Sigmoid colon (tissue), 7 donors: Measurements from ENCODE around the gene ATP8A1. TPM values are rescaled to one million over a fixed set of nuclear protein-coding genes. Genes with fewer than 3 reads are reported as not detected.

ENCODE experiments used
- DNase-seq: peaks from one replicate; pipeline ENCODE4 v3.0.0-alpha.2; 2019
- H3K27ac ChIP-seq, 4 donors: fragments of 200-600 bp; sonication (generic); one replicate each; pipeline ENCODE4 v1.5.1; 2016 to 2019; ENCODE audit warnings: mild to moderate bottlenecking in 1 of 4
- H3K27me3 ChIP-seq, 3 donors: fragments of 200-600 bp; sonication (generic); one replicate each; pipeline ENCODE4 v1.5.1; 2019; ENCODE audit warnings: mild to moderate bottlenecking in 1 of 3
- H3K36me3 ChIP-seq, 4 donors: fragments of 200-600 bp; sonication (generic); one replicate each; pipeline ENCODE4 v1.5.1; 2016 to 2019
- H3K4me1 ChIP-seq, 4 donors: fragments of 200-600 bp; sonication (generic); one replicate each; pipeline ENCODE4 v1.5.1; 2017 to 2019
- H3K4me3 ChIP-seq, 4 donors: fragments of 200-600 bp; sonication (generic); one replicate each; pipeline ENCODE4 v1.5.1; 2017 to 2019; ENCODE audit warnings: mild to moderate bottlenecking in 2 of 4, moderate library complexity in 1 of 4
- H3K9me3 ChIP-seq, 4 donors: fragments of 200-600 bp in 3 of 4; sonication (generic) in 3 of 4; one replicate each; pipeline versions ENCODE4 v1.5.1 to v1.6.1; 2013 to 2019
- CTCF ChIP-seq, 4 experiments: fragments of 450-650 bp in 3 of 4; fragments of 200-600 bp in 1 of 4; IDR thresholded peaks; one replicate each; pipeline ENCODE4 v1.5.1; 2016 to 2019; ENCODE audit warnings: antibody characterized with exemption in 4 of 4, mild to moderate bottlenecking in 3 of 4, moderate library complexity in 2 of 4
- EP300 ChIP-seq, 4 donors: sonication (generic); formaldehyde crosslinking; IDR thresholded peaks; one replicate each; pipeline ENCODE4 v1.6.1; 2017; ENCODE audit warnings: antibody characterized with exemption in 4 of 4
- POLR2A ChIP-seq, 2 donors: fragments of 450-650 bp; IDR thresholded peaks; one replicate each; pipeline ENCODE4 v1.6.1; 2016; ENCODE audit warnings: antibody characterized with exemption in 2 of 2, mild to moderate bottlenecking in 2 of 2, moderate library complexity in 2 of 2
- POLR2AphosphoS5 ChIP-seq, 4 donors: sonication (generic); formaldehyde crosslinking; IDR thresholded peaks; one replicate each; pipeline ENCODE4 v1.6.1; 2017; ENCODE audit warnings: antibody characterized with exemption in 4 of 4
- WGBS, 2 donors: extraction: QIAGEN DNeasy Blood & Tissue Kit; methylation state at CpG; one replicate each; pipeline ENCODE4 v1.1.7; 2013; 5-methylcytosine and 5-hydroxymethylcytosine counted together
- intact Hi-C: fragments of 100-400 bp; cut with DNase I; formaldehyde crosslinking; loops from one replicate; pipeline ENCODE4 v1.15.1; 2023
- polyA plus RNA-seq, 3 donors: library from polyadenylated mRNA; stranded (reverse); fragments of 200-250 nt; gene quantifications; one replicate each; pipeline ENCODE4 v1.2.3, GENCODE V29; 2013
- total RNA-seq, 4 donors: library from RNA; depleted of rRNA; stranded (reverse); fragments of >200 nt; gene quantifications; one replicate each; pipeline ENCODE4 v1.1.0, GENCODE V29; 2016
- donor health status: healthy with polysubstance abuse.
- donor health status: Bipolar disorder and iron deficiency.
- donor health status: healthy.

ATP8A1 gene
- total and polyA plus RNA-seq, 7 donors = 2.4 to 19.3 (median 14.5) TPM

GRCh38 chr4:42543126-42543525 lies 113.8 kb downstream of the ATP8A1 start:
- WGBS, 2 donors = 85 to 97% methylated on average over 1 of the region's 1 CpG

GRCh38 chr4:42541647-42542046 lies 115.3 kb downstream of the ATP8A1 start:
- Histone ChIP-seq H3K4me3 (no peak overlapping the region), H3K9me3 (no peaks in the 10 kb centered on the region), H3K27me3 (no peaks in the 10 kb centered on the region), H3K27ac (no peak overlapping the region), H3K36me3 (no peaks in the 10 kb centered on the region), H3K4me1 (no peaks in the 10 kb centered on the region)
- intact Hi-C loops = no loop called here
- no peak for TF ChIP-seq POLR2AphosphoS5 (IDR thresholded peaks at IDR 0.05)
- TF ChIP-seq CTCF (IDR thresholded peaks at IDR 0.05) = no peak
- TF ChIP-seq EP300 (IDR thresholded peaks at IDR 0.05) = no peak
- no peak for TF ChIP-seq POLR2A (IDR thresholded peaks at IDR 0.05)
- WGBS, 2 donors = 23 to 77% methylated on average over 1 of the region's 1 CpG
- DNase-seq = no peak

More at GRCh38 chr4:42543126-42543525, 113.8 kb downstream of the ATP8A1 start:
- no peaks in the 10 kb centered on the region for H3K9me3 ChIP-seq
- no peaks in the 10 kb centered on the region for H3K4me1 ChIP-seq
- TF ChIP-seq POLR2AphosphoS5 (IDR thresholded peaks at IDR 0.05) (no peak), POLR2A (IDR thresholded peaks at IDR 0.05) (no peak), EP300 (IDR thresholded peaks at IDR 0.05) (no peak), CTCF (IDR thresholded peaks at IDR 0.05) (no peak)
- intact Hi-C loops = no loop called here
- H3K36me3 ChIP-seq = no peaks in the 10 kb centered on the region
- H3K27ac ChIP-seq = no peak overlapping the region
- no peak overlapping the region for H3K4me3 ChIP-seq
- no peak for DNase-seq
- H3K27me3 ChIP-seq = no peaks in the 10 kb centered on the region

- no peaks in the 10 kb centered on the region for H3K9me3 ChIP-seq
- intact Hi-C loops = no loop called here
- no peak overlapping the region for H3K4me3 ChIP-seq
- WGBS, 2 donors = 93 to 95% methylated on average over 3 of the region's 3 CpGs
- no peak for DNase-seq
- H3K27me3 ChIP-seq = no peaks in the 10 kb centered on the region
- H3K27ac ChIP-seq = no peak overlapping the region
- TF ChIP-seq POLR2A (IDR thresholded peaks at IDR 0.05) (no peak), CTCF (IDR thresholded peaks at IDR 0.05) (no peak), EP300 (IDR thresholded peaks at IDR 0.05) (no peak), POLR2AphosphoS5 (IDR thresholded peaks at IDR 0.05) (no peak)
- H3K36me3 ChIP-seq = peaks cover 0 to 5% (median 0%) of the 10 kb centered on the region in 4 donors
- H3K4me1 ChIP-seq = no peaks in the 10 kb centered on the region
Observed at GRCh38 chr4:42533042-42533441, 123.9 kb downstream of the ATP8A1 start.

- 65 to 85% methylated on average over 4 of the region's 4 CpGs for WGBS, 2 donors
- no peak overlapping the region for H3K4me3 ChIP-seq
- TF ChIP-seq POLR2AphosphoS5 (IDR thresholded peaks at IDR 0.05) (no peak), EP300 (IDR thresholded peaks at IDR 0.05) (no peak)
- H3K4me1 ChIP-seq = no peaks in the 10 kb centered on the region
- H3K36me3 ChIP-seq = peaks cover 0 to 5% (median 0%) of the 10 kb centered on the region in 4 donors
- no peaks in the 10 kb centered on the region for H3K9me3 ChIP-seq
- H3K27ac ChIP-seq = no peak overlapping the region
- no peaks in the 10 kb centered on the region for H3K27me3 ChIP-seq
- intact Hi-C loops = no loop called here
- no peak for DNase-seq
Observed at GRCh38 chr4:42531341-42532030, 125.4 kb downstream of the ATP8A1 start.

GRCh38 chr4:42523066-42523718 lies 133.7 kb downstream of the ATP8A1 start:
- Histone ChIP-seq H3K27ac (no peak overlapping the region), H3K4me1 (peaks cover 0 to 9% (median 4%) of the 10 kb centered on the region in 4 donors), H3K9me3 (no peaks in the 10 kb centered on the region), H3K27me3 (no peaks in the 10 kb centered on the region), H3K36me3 (peaks cover 0 to 13% (median 0%) of the 10 kb centered on the region in 4 donors), H3K4me3 (no peak overlapping the region)
- DNase-seq = no peak
- 74 to 84% methylated on average over 3 of the region's 3 CpGs for WGBS, 2 donors
- intact Hi-C loops = loop anchor here (10.0 kb wide), 1 partner anchor 148 kb away; no protein-coding TSS in a partner anchor
- no peak for TF ChIP-seq CTCF (IDR thresholded peaks at IDR 0.05)
- no peak for TF ChIP-seq POLR2A (IDR thresholded peaks at IDR 0.05)
- TF ChIP-seq EP300 (IDR thresholded peaks at IDR 0.05) = no peak
- TF ChIP-seq POLR2AphosphoS5 (IDR thresholded peaks at IDR 0.05) = no peak
